CD4-positive, alpha-beta T cell (primary cell): ENCODE data around the gene CASQ2. TPM values are rescaled to one million over a fixed set of nuclear protein-coding genes. Genes with fewer than 3 reads are reported as not detected.

Experiments used
- ATAC-seq: fragments of 200-7000 bp; cut with Tn5 transposase; one replicate; pipeline ENCODE4 v1.10.0; 2022; ENCODE audit warnings: mild to moderate bottlenecking; ENCODE audit not compliant: poor library complexity
- CTCF ChIA-PET: fragments of 350-600 bp; sonication (Branson Sonifier 250); formaldehyde crosslinking; loops from one replicate; lab custom pipeline; 2021; ENCODE audit warnings: antibody characterized with exemption, inconsistent platforms; lab: Charles Lee
- POLR2A ChIA-PET: fragments of 350-600 bp; sonication (Branson Sonifier 250); formaldehyde crosslinking; loops from one replicate; lab custom pipeline; 2021; ENCODE audit warnings: antibody characterized with exemption, inconsistent platforms; lab: Charles Lee
- DNase-seq, 14 experiments: peaks; one replicate each; pipeline ENCODE4 v3.0.0-alpha.2; 2013 to 2020; ENCODE audit warnings: mixed read lengths in 2 of 14
- H3K27ac ChIP-seq, 2 donors: one replicate each; pipeline versions ENCODE4 v1.5.1 to v1.7.0; 2013; ENCODE audit warnings: low read length in 2 of 2, low read depth in 1 of 2, mild to moderate bottlenecking in 1 of 2
- H3K27me3 ChIP-seq, 2 experiments: 1 replicate in 1 of 2; 2 replicates in 1 of 2; pipeline versions ENCODE4 v1.6.1 to v1.7.0; 2013; ENCODE audit warnings: low read length in 2 of 2, control low read depth in 1 of 2, mild to moderate bottlenecking in 1 of 2, moderate library complexity in 1 of 2; ENCODE audit not compliant: insufficient read depth in 2 of 2, control insufficient read depth in 1 of 2
- H3K36me3 ChIP-seq: one replicate; pipeline ENCODE4 v1.6.1; 2013; ENCODE audit warnings: low read length, control low read depth; ENCODE audit not compliant: insufficient read depth
- H3K4me1 ChIP-seq: one replicate; pipeline ENCODE4 v1.6.1; 2013; ENCODE audit warnings: low read length, control low read depth; ENCODE audit not compliant: insufficient read depth
- H3K4me3 ChIP-seq: one replicate; pipeline ENCODE4 v1.5.1; 2013; ENCODE audit warnings: mild to moderate bottlenecking, low read length, moderate library complexity
- H3K9me3 ChIP-seq, 2 experiments: 1 replicate in 1 of 2; 2 replicates in 1 of 2; pipeline versions ENCODE4 v1.6.1 to v1.7.0; 2013; ENCODE audit warnings: low read length in 2 of 2, mild to moderate bottlenecking in 2 of 2, control low read depth in 1 of 2, moderate library complexity in 1 of 2; ENCODE audit not compliant: control insufficient read depth in 1 of 2, insufficient read depth in 1 of 2
- H3K27ac Mint-ChIP-seq: one replicate; pipeline ENCODE4 v1.8.0; 2020; ENCODE audit warnings: mixed read lengths
- H3K27me3 Mint-ChIP-seq: one replicate; pipeline ENCODE4 v1.8.0; 2021; ENCODE audit warnings: mixed read lengths
- H3K36me3 Mint-ChIP-seq: one replicate; pipeline ENCODE4 v1.8.0; 2021; ENCODE audit warnings: low read depth, mixed read lengths
- H3K4me1 Mint-ChIP-seq: one replicate; pipeline ENCODE4 v1.8.0; 2021; ENCODE audit warnings: low read depth, mixed read lengths
- H3K4me3 Mint-ChIP-seq: one replicate; pipeline ENCODE4 v1.8.0; 2020; ENCODE audit warnings: mild to moderate bottlenecking, mixed read lengths
- H3K9me3 Mint-ChIP-seq: one replicate; pipeline ENCODE4 v1.8.0; 2020; ENCODE audit warnings: mixed read lengths
- CTCF ChIP-seq: fragments of 200-600 bp; IDR thresholded peaks from one replicate; pipeline ENCODE4 v1.8.0; 2022; ENCODE audit warnings: antibody characterized with exemption, mild to moderate bottlenecking
- intact Hi-C, 2 experiments: fragments of 100-400 bp; cut with DNase I in 1 of 2; cut with micrococcal nuclease in 1 of 2; formaldehyde crosslinking; loops; one replicate each; pipeline versions ENCODE4 v1.15.1 to v1.9.0; 2023 to 2025; cut with DNase I, micrococcal nuclease
- total RNA-seq, 174 experiments: library from RNA in 2 of 174; stranded (reverse) in 2 of 174; gene quantifications; one replicate each; pipeline ENCODE4 v1.2.3 and lab custom pipeline; 2021 to 2026

The CASQ2 gene
- total RNA-seq, 2 experiments from 2014 or later: not detected

- Mint-ChIP-seq H3K27ac (no peak overlapping the region), H3K4me1 (no peaks in the 10 kb centered on the region), H3K36me3 (no peaks in the 10 kb centered on the region), H3K27me3 (peaks cover 21% of the 10 kb centered on the region), H3K9me3 (no peaks in the 10 kb centered on the region), H3K4me3 (no peak overlapping the region)
- CTCF ChIA-PET: no interaction called here
- TF ChIP-seq CTCF: no peak
- POLR2A ChIA-PET: no interaction called here
- H3K27ac ChIP-seq: no peak overlapping the region
- intact Hi-C loops: no loop called here
- ATAC-seq (no peak), DNase-seq (no peak)
- peaks cover 0 to 3% of the 10 kb centered on the region in 2 experiments for H3K27me3 ChIP-seq
- H3K4me3 ChIP-seq: no peak overlapping the region
- H3K4me1 ChIP-seq: no peaks in the 10 kb centered on the region
- H3K9me3 ChIP-seq: no peaks in the 10 kb centered on the region
- no peaks in the 10 kb centered on the region for H3K36me3 ChIP-seq
Observed at GRCh38 chr1:115765091-115765490, 3.4 kb downstream of the CASQ2 start.

GRCh38 chr1:115764541-115764940 is 4.0 kb downstream of the CASQ2 start:
- DNase-seq: no peak
- no peak overlapping the region for H3K4me3 Mint-ChIP-seq
- Histone ChIP-seq H3K27me3 (peaks cover 0 to 3% of the 10 kb centered on the region in 2 experiments), H3K4me3 (no peak overlapping the region), H3K4me1 (no peaks in the 10 kb centered on the region), H3K36me3 (no peaks in the 10 kb centered on the region), H3K9me3 (no peaks in the 10 kb centered on the region), H3K27ac (no peak overlapping the region)
- ATAC-seq: no peak
- H3K27ac Mint-ChIP-seq: no peak overlapping the region
- H3K36me3 Mint-ChIP-seq: no peaks in the 10 kb centered on the region
- H3K27me3 Mint-ChIP-seq: peaks cover 22% of the 10 kb centered on the region
- ChIA-PET POLR2A (no interaction called here), CTCF (no interaction called here)
- no peak for TF ChIP-seq CTCF
- intact Hi-C loops: no loop called here
- peaks cover 5% of the 10 kb centered on the region for H3K9me3 Mint-ChIP-seq
- H3K4me1 Mint-ChIP-seq: no peaks in the 10 kb centered on the region

- DNase-seq: no peak
Observed at GRCh38 chr1:115762779-115763178, 5.7 kb downstream of the CASQ2 start.

More at GRCh38 chr1:115762779-115763178, 5.7 kb downstream of the CASQ2 start:
- intact Hi-C loops: no loop called here
- Mint-ChIP-seq H3K4me1 (no peaks in the 10 kb centered on the region), H3K9me3 (peaks cover 8% of the 10 kb centered on the region), H3K27ac (no peak overlapping the region), H3K4me3 (no peak overlapping the region), H3K27me3 (peaks cover 19% of the 10 kb centered on the region), H3K36me3 (no peaks in the 10 kb centered on the region)
- ChIA-PET POLR2A (no interaction called here), CTCF (no interaction called here)
- no peak for TF ChIP-seq CTCF
- Histone ChIP-seq H3K4me3 (no peak overlapping the region), H3K36me3 (no peaks in the 10 kb centered on the region), H3K4me1 (no peaks in the 10 kb centered on the region), H3K27me3 (peaks cover 0 to 3% of the 10 kb centered on the region in 2 experiments), H3K27ac (no peak overlapping the region), H3K9me3 (no peaks in the 10 kb centered on the region)
- ATAC-seq: no peak
